Keratinocyte (primary cell): Measurements from ENCODE around the gene BBLN.

Experiments used
- CTCF ChIP-seq, 3 experiments: IDR thresholded peaks in 1 of 3; conservative IDR thresholded peaks in 1 of 3; optimal IDR thresholded peaks in 1 of 3; 2 replicates in 2 of 3; 3 replicates in 1 of 3; pipeline versions ENCODE3 to v1.5.1; 2011; ENCODE audit warnings: low read length in 3 of 3, mild to moderate bottlenecking in 3 of 3, moderate library complexity in 2 of 3, control low read depth in 1 of 3, inconsistent platforms in 1 of 3; ENCODE audit not compliant: insufficient read depth in 2 of 3; ENCODE audit errors: extremely low read depth in 1 of 3
- EZH2 ChIP-seq: IDR thresholded peaks from one replicate; pipeline ENCODE4 v1.6.1; 2012; ENCODE audit warnings: inconsistent platforms, mild to moderate bottlenecking, low read length, moderate library complexity

GRCh38 chr9:128211981-128212281 lies 51.9 kb downstream of the BBLN start:
- TF ChIP-seq CTCF (optimal IDR thresholded peaks at IDR 0.05 in 1 of 3, IDR thresholded peaks at IDR 0.05 in 1 of 3, conservative IDR thresholded peaks at IDR 0.05 in 1 of 3; ENCODE audit: extremely low read depth in 1 of 3, insufficient read depth in 2 of 3, low read length in 3 of 3) (no peak), EZH2 (no peak)
